ENCODE measurements around the gene MBNL1.

DNA sequence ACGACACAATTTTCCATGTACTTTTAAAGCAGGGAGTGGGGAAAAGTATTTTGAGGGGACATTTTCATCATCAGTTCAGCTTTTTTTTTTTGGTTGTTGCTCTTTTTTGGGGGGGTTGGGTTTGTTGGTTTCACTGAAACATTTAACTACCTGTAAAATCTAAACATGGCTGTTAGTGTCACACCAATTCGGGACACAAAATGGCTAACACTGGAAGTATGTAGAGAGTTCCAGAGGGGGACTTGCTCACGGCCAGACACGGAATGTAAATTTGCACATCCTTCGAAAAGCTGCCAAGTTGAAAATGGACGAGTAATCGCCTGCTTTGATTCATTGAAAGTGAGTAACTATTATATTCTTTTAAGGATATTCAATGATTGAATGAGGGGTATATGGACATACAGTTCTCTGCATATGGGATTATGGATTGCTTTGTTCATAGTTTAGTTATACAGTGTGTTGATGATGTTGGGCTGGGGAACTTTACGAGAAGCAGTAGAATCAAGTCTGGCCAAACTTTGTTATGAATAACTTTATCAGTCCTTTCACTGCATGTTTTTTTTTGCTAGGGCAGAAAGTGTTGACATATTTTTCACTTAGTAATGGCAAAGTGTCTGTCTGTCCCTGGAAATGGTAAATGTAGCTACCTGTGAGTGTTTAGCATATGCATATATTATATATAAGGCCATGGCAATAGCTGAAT lies 31.5 kb downstream of the MBNL1 start:
- TF ChIP-seq, protein P1, sequence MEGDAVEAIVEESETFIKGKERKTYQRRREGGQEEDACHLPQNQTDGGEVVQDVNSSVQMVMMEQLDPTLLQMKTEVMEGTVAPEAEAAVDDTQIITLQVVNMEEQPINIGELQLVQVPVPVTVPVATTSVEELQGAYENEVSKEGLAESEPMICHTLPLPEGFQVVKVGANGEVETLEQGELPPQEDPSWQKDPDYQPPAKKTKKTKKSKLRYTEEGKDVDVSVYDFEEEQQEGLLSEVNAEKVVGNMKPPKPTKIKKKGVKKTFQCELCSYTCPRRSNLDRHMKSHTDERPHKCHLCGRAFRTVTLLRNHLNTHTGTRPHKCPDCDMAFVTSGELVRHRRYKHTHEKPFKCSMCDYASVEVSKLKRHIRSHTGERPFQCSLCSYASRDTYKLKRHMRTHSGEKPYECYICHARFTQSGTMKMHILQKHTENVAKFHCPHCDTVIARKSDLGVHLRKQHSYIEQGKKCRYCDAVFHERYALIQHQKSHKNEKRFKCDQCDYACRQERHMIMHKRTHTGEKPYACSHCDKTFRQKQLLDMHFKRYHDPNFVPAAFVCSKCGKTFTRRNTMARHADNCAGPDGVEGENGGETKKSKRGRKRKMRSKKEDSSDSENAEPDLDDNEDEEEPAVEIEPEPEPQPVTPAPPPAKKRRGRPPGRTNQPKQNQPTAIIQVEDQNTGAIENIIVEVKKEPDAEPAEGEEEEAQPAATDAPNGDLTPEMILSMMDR (IDR thresholded peaks at IDR 0.05), result no peak
- TF ChIP-seq POLR2A (IDR thresholded peaks at IDR 0.05), result no peak
- no peak for TF ChIP-seq EP300 (IDR thresholded peaks at IDR 0.05)

Measured in tibial nerve (tissue), 4 donors.